Peyer's patch (tissue), 4 donors: ENCODE results near the gene ADCY2. TPM values are rescaled to one million over a fixed set of nuclear protein-coding genes. Genes with fewer than 3 reads are reported as not detected.

Source experiments
- DNase-seq, 3 donors: peaks; one replicate each; pipeline ENCODE4 v3.0.0-alpha.2; 2017 to 2019
- H3K27ac ChIP-seq, 4 donors: fragments of 200-600 bp; sonication (generic); one replicate each; pipeline ENCODE4 v1.5.1; 2016 to 2019
- H3K27me3 ChIP-seq, 2 donors: fragments of 200-600 bp; sonication (generic); one replicate each; pipeline ENCODE4 v1.5.1; 2019
- H3K36me3 ChIP-seq, 3 donors: fragments of 200-600 bp; sonication (generic); one replicate each; pipeline ENCODE4 v1.5.1; 2016 to 2019
- H3K4me1 ChIP-seq, 4 donors: fragments of 200-600 bp; sonication (generic); one replicate each; pipeline ENCODE4 v1.5.1; 2016 to 2019
- H3K4me3 ChIP-seq, 4 donors: fragments of 200-600 bp; sonication (generic); 1 replicate in 3 of 4; 2 replicates in 1 of 4; pipeline ENCODE4 v1.5.1; 2016 to 2019; ENCODE audit warnings: mild to moderate bottlenecking in 1 of 4
- H3K9me3 ChIP-seq, 4 donors: fragments of 200-600 bp; sonication (generic); one replicate each; pipeline ENCODE4 v1.5.1; 2016 to 2019; ENCODE audit warnings: mild to moderate bottlenecking in 1 of 4
- CTCF ChIP-seq, 6 experiments: fragments of 450-650 bp in 4 of 6; fragments of 200-600 bp in 2 of 6; sonication (generic) in 1 of 6; IDR thresholded peaks; one replicate each; pipeline ENCODE4 v1.5.1; 2017 to 2019; ENCODE audit warnings: antibody characterized with exemption in 6 of 6, mild to moderate bottlenecking in 3 of 6, moderate library complexity in 1 of 6
- POLR2A ChIP-seq, 2 donors: fragments of 450-650 bp; IDR thresholded peaks; one replicate each; pipeline ENCODE4 v1.5.1; 2017; ENCODE audit warnings: antibody characterized with exemption in 2 of 2, mild to moderate bottlenecking in 2 of 2, moderate library complexity in 2 of 2
- total RNA-seq, 4 donors: library from RNA; depleted of rRNA; stranded (reverse); fragments of >200 nt; gene quantifications; one replicate each; pipeline ENCODE4 v1.1.0, GENCODE V29; 2016

ADCY2 gene
- total RNA-seq, 4 donors from 2014 or later = 0.53 to 12.4 (median 5.1) TPM

GRCh38 chr5:7397937-7398336, 2.0 kb downstream of the ADCY2 start:
- H3K27ac ChIP-seq = no peak overlapping the region
- H3K9me3 ChIP-seq = no peaks in the 10 kb centered on the region
- DNase-seq = no peak
- H3K4me3 ChIP-seq = no peak overlapping the region
- no peaks in the 10 kb centered on the region for H3K36me3 ChIP-seq
- H3K4me1 ChIP-seq = peaks cover 0 to 11% (median 0%) of the 10 kb centered on the region in 4 donors
- H3K27me3 ChIP-seq = peaks cover 0 to 15% of the 10 kb centered on the region in 2 donors
- no peak for TF ChIP-seq POLR2A (IDR thresholded peaks at IDR 0.05)
- TF ChIP-seq CTCF (IDR thresholded peaks at IDR 0.05) = no peak

DNA sequence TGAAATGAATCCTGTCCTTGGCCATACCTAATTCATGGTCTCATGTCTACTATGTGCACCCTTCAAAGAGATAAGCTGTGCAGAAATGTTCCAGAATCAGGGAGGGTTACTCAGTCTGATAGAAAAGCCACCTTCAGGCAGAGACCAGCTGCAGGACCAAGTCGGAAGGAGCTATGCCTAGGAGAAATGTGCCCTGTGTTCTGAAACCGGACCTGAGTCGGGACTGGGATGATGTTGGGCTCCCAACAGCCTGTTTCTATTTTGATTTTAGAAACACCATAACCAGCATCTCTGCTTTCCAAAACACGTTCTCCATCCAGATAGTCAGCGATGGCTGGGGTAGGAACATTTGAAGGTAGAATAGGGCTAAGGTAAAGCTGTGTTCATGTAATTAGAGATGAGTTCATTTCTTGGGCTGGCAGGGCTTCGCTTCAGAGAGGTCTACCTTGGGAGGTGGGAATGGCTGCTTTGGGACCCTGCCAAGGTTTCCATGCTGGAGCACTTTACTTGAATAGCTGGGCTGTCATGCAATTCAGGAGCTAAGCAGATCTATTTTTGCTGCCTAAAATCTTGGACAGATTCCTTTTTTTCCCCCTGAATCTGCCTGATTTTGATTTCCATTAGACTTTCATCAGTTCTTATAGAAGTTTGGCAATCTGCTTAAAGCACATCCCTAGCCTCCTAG, 2.8 kb downstream of the ADCY2 start:
- no peak for DNase-seq
- TF ChIP-seq POLR2A (IDR thresholded peaks at IDR 0.05) (no peak), CTCF (IDR thresholded peaks at IDR 0.05) (no peak)
- Histone ChIP-seq H3K4me1 (peaks cover 0 to 11% (median 0%) of the 10 kb centered on the region in 4 donors), H3K27me3 (peaks cover 0 to 15% of the 10 kb centered on the region in 2 donors), H3K36me3 (no peaks in the 10 kb centered on the region), H3K27ac (no peak overlapping the region), H3K9me3 (no peaks in the 10 kb centered on the region), H3K4me3 (no peak overlapping the region)

DNA sequence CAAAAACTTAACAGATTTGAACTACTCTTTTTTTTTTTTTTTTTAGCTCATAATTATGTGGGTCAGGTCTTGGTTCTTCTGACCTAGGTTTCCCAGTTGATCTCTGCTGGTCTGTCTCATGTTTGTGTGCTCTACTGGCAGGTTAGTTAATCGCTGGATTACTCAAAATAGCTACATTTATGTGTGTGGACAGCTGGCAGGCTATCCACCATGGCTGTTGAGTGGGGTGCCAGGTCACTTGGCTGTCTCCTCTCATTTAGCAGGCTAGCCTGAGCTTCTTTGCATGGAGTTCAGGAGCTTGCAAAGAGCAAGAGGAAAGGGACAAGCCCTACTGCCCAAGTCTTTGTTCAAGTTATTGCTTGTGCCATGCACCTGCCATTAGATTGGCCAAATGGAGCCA, 9.3 kb downstream of the ADCY2 start:
- TF ChIP-seq CTCF (IDR thresholded peaks at IDR 0.05) (no peak), POLR2A (IDR thresholded peaks at IDR 0.05) (no peak)
- no peak overlapping the region for H3K27ac ChIP-seq
- H3K27me3 ChIP-seq = no peaks in the 10 kb centered on the region
- no peaks in the 10 kb centered on the region for H3K9me3 ChIP-seq
- no peaks in the 10 kb centered on the region for H3K4me1 ChIP-seq
- DNase-seq = no peak
- no peak overlapping the region for H3K4me3 ChIP-seq
- H3K36me3 ChIP-seq = no peaks in the 10 kb centered on the region

DNA sequence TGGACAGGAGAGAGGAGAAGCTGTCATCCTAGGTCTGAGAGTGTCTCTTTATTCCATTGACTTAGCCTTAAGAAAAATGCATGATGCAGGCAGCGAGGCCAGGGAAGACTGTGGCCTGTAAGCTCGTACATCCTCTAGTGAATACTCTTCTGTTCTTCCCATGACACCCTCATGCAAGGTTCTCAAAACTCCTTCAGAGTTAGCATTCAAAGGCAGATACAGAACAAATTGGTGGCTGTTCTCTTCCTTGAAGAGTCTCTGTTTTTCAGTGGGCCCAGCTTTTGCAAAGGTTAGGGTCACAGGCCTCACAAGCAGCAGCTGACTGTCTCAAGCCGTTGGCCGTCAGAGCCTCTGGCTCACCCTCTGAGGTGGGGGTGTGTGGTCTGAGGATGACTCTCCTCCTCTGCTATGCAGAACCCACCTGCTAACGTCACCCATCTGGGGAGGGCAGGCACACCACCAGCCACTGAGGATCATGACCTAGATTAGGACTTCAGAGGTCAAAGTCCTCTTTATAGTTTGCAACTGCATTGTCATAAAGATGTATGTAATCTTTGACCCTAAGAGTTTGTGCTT, 15.1 kb downstream of the ADCY2 start:
- H3K27me3 ChIP-seq = no peaks in the 10 kb centered on the region
- no peak for TF ChIP-seq CTCF (IDR thresholded peaks at IDR 0.05)
- no peak for TF ChIP-seq POLR2A (IDR thresholded peaks at IDR 0.05)
- H3K36me3 ChIP-seq = no peaks in the 10 kb centered on the region
- DNase-seq = no peak
- H3K27ac ChIP-seq = no peak overlapping the region
- H3K4me1 ChIP-seq = no peaks in the 10 kb centered on the region
- H3K4me3 ChIP-seq = no peak overlapping the region
- H3K9me3 ChIP-seq = no peaks in the 10 kb centered on the region

- Histone ChIP-seq H3K4me1 (no peaks in the 10 kb centered on the region), H3K9me3 (no peaks in the 10 kb centered on the region), H3K27me3 (no peaks in the 10 kb centered on the region), H3K36me3 (no peaks in the 10 kb centered on the region), H3K27ac (no peak overlapping the region), H3K4me3 (no peak overlapping the region)
- TF ChIP-seq POLR2A (IDR thresholded peaks at IDR 0.05) (no peak), CTCF (IDR thresholded peaks at IDR 0.05) (no peak)
- no peak for DNase-seq
Observed at GRCh38 chr5:7412409-7412808, 16.5 kb downstream of the ADCY2 start.
